Right lobe of liver (tissue), 4 donors: ENCODE measurements around the gene RIT2.

Experiments used
- CTCF ChIP-seq, 4 donors: fragments of 200-600 bp in 3 of 4; fragments of 450-650 bp in 1 of 4; IDR thresholded peaks; one replicate each; pipeline versions ENCODE4 v1.5.1 to v1.8.0; 2016 to 2022; ENCODE audit warnings: antibody characterized with exemption in 4 of 4, mild to moderate bottlenecking in 2 of 4
- POLR2A ChIP-seq: fragments of 450-650 bp; IDR thresholded peaks from one replicate; pipeline ENCODE4 v1.6.1; 2017; ENCODE audit warnings: antibody characterized with exemption, mild to moderate bottlenecking
- donor health status: DM: no; HTN: no; CAD: no.
- donor health status: DM: no; HTN: no; CAD: no.
- donor health status: DM: no; HTN: yes; CAD: no.

GRCh38 chr18:42948831-42949230 lies 166.7 kb downstream of the RIT2 start:
- no peak for TF ChIP-seq POLR2A
- TF ChIP-seq CTCF (IDR thresholded peaks at IDR 0.05), result no peak
